ENCODE measurements around the gene DAPK1.

DNA sequence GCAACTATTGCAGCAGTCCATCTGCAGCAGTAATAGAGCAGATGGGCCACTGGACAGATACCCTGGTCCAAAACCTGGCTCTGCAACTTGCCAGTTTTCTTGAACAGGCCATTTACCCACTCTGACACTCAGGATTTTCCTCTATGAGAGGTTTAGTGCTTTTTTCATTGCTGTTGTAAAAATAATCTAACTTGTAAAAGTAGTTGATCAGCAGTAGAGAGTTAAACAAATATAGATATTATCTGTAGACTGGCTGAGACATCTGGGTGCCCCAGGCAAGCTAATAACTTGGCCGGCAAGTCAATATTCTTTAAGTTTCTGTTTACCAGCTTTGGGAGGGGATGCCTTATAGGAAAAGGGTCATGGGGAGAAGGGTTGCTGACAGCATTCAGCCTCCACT is 4.1 kb downstream of the DAPK1 start:
- TF ChIP-seq ZNF274 (IDR thresholded peaks at IDR 0.05; ENCODE audit: insufficient read depth, insufficient read length) (no peak), EGR1 (IDR thresholded peaks at IDR 0.05; ENCODE audit: borderline replicate concordance in 1 of 2, low read depth in 2 of 2, low read length in 2 of 2) (no peak)
- TF ChIP-seq, protein P1, sequence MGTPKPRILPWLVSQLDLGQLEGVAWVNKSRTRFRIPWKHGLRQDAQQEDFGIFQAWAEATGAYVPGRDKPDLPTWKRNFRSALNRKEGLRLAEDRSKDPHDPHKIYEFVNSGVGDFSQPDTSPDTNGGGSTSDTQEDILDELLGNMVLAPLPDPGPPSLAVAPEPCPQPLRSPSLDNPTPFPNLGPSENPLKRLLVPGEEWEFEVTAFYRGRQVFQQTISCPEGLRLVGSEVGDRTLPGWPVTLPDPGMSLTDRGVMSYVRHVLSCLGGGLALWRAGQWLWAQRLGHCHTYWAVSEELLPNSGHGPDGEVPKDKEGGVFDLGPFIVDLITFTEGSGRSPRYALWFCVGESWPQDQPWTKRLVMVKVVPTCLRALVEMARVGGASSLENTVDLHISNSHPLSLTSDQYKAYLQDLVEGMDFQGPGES (IDR thresholded peaks at IDR 0.05): no peak
